Mesenchymal stem cell (in vitro differentiated cells and primary cell): ENCODE results near the gene DBF4B.

Source experiments
- DNase-seq: peaks from one replicate; pipeline ENCODE4 v3.0.0-alpha.2; 2013
- H2AFZ ChIP-seq: one replicate; pipeline ENCODE4 v1.6.1; 2013; ENCODE audit warnings: low read depth, mild to moderate bottlenecking, control low read depth, inconsistent platforms, low read length, moderate library complexity
- H2AK5ac ChIP-seq: 2 replicates; pipeline ENCODE4 v1.6.1; 2013; ENCODE audit warnings: low read length, moderate library complexity, mild to moderate bottlenecking, inconsistent platforms; ENCODE audit not compliant: severe bottlenecking
- H2BK120ac ChIP-seq: one replicate; pipeline ENCODE4 v1.6.1; 2013; ENCODE audit warnings: low read depth, mild to moderate bottlenecking, inconsistent platforms, low read length, moderate library complexity
- H2BK12ac ChIP-seq, 2 experiments: one replicate each; pipeline ENCODE4 v1.6.1; 2013; ENCODE audit warnings: inconsistent platforms in 2 of 2, low read length in 2 of 2, mild to moderate bottlenecking in 2 of 2, moderate library complexity in 2 of 2, control low read depth in 1 of 2
- H2BK15ac ChIP-seq: one replicate; pipeline ENCODE4 v1.6.1; 2013; ENCODE audit warnings: mild to moderate bottlenecking, low read depth, inconsistent platforms; ENCODE audit not compliant: poor library complexity, severe bottlenecking
- H2BK5ac ChIP-seq: 2 replicates; pipeline ENCODE4 v1.6.1; 2013; ENCODE audit warnings: low read depth, mild to moderate bottlenecking, low read length, control low read depth, inconsistent platforms; ENCODE audit not compliant: poor library complexity, severe bottlenecking
- H3K14ac ChIP-seq, 2 experiments: one replicate each; pipeline ENCODE4 v1.6.1; 2013; ENCODE audit warnings: inconsistent platforms in 2 of 2, low read length in 2 of 2, control low read depth in 1 of 2, mild to moderate bottlenecking in 1 of 2, moderate library complexity in 1 of 2
- H3K18ac ChIP-seq, 2 experiments: one replicate each; pipeline ENCODE4 v1.6.1; 2013; ENCODE audit warnings: inconsistent platforms in 2 of 2, low read length in 2 of 2, control low read depth in 1 of 2, low read depth in 1 of 2, mild to moderate bottlenecking in 1 of 2
- H3K23ac ChIP-seq, 2 experiments: one replicate each; pipeline ENCODE4 v1.6.1; 2013; ENCODE audit warnings: inconsistent platforms in 2 of 2, low read length in 2 of 2, mild to moderate bottlenecking in 2 of 2, moderate library complexity in 2 of 2, control low read depth in 1 of 2
- H3K27ac ChIP-seq: 2 replicates; pipeline ENCODE4 v1.5.1; 2013; ENCODE audit warnings: mild to moderate bottlenecking, moderate library complexity, low read length, control low read depth, inconsistent platforms; ENCODE audit not compliant: poor library complexity, severe bottlenecking
- H3K27me3 ChIP-seq, 2 experiments: 2 replicates each; pipeline versions ENCODE4 v1.6.1 to v1.7.0; 2013; ENCODE audit warnings: low read length in 2 of 2, mild to moderate bottlenecking in 2 of 2, moderate library complexity in 2 of 2, control low read depth in 1 of 2, inconsistent platforms in 1 of 2; ENCODE audit not compliant: control insufficient read depth in 1 of 2, insufficient read depth in 1 of 2
- H3K36me3 ChIP-seq, 2 experiments: 2 replicates each; pipeline versions ENCODE4 v1.6.1 to v1.7.0; 2013; ENCODE audit warnings: low read length in 2 of 2, control low read depth in 1 of 2, inconsistent platforms in 1 of 2, low read depth in 1 of 2, mild to moderate bottlenecking in 1 of 2; ENCODE audit not compliant: insufficient read depth in 2 of 2, control insufficient read depth in 1 of 2
- H3K4ac ChIP-seq, 2 experiments: one replicate each; pipeline ENCODE4 v1.6.1; 2013; ENCODE audit warnings: inconsistent platforms in 2 of 2, low read length in 2 of 2, mild to moderate bottlenecking in 2 of 2, moderate library complexity in 2 of 2, control low read depth in 1 of 2, low read depth in 1 of 2
- H3K4me1 ChIP-seq: 2 replicates; pipeline ENCODE4 v1.6.1; 2013; ENCODE audit warnings: low read depth, low read length, control low read depth; ENCODE audit not compliant: control insufficient read depth, insufficient read depth
- H3K4me2 ChIP-seq: 2 replicates; pipeline ENCODE4 v1.6.1; 2013; ENCODE audit warnings: low read length, mild to moderate bottlenecking, inconsistent platforms; ENCODE audit not compliant: poor library complexity, severe bottlenecking
- H3K4me3 ChIP-seq, 2 experiments: 2 replicates each; pipeline versions ENCODE4 v1.5.1 to v1.7.0; 2013; ENCODE audit warnings: low read length in 2 of 2, mild to moderate bottlenecking in 2 of 2, control low read depth in 1 of 2, low read depth in 1 of 2; ENCODE audit not compliant: insufficient read depth in 1 of 2
- H3K79me1 ChIP-seq: replicated peaks from 2 replicates; pipeline ENCODE4 v1.6.1; 2013; ENCODE audit warnings: mild to moderate bottlenecking, control low read depth, low read length, inconsistent platforms; ENCODE audit not compliant: poor library complexity, severe bottlenecking
- H3K9ac ChIP-seq: 2 replicates; pipeline ENCODE4 v1.7.0; 2013; ENCODE audit warnings: mild to moderate bottlenecking, low read length, moderate library complexity
- H3K9me3 ChIP-seq: 2 replicates; pipeline ENCODE4 v1.7.0; 2013; ENCODE audit warnings: mild to moderate bottlenecking, low read length; ENCODE audit not compliant: control insufficient read depth
- H4K8ac ChIP-seq: one replicate; pipeline ENCODE4 v1.6.1; 2013; ENCODE audit warnings: inconsistent platforms, mild to moderate bottlenecking, low read length, moderate library complexity
- H4K91ac ChIP-seq: one replicate; pipeline ENCODE4 v1.6.1; 2013; ENCODE audit warnings: mild to moderate bottlenecking, low read length, inconsistent platforms
- WGBS: methylation state at CpG from one replicate; pipeline ENCODE4 v1.1.7; 2013; ENCODE audit warnings: mixed read lengths; 5-methylcytosine and 5-hydroxymethylcytosine counted together

DBF4B gene

DNA sequence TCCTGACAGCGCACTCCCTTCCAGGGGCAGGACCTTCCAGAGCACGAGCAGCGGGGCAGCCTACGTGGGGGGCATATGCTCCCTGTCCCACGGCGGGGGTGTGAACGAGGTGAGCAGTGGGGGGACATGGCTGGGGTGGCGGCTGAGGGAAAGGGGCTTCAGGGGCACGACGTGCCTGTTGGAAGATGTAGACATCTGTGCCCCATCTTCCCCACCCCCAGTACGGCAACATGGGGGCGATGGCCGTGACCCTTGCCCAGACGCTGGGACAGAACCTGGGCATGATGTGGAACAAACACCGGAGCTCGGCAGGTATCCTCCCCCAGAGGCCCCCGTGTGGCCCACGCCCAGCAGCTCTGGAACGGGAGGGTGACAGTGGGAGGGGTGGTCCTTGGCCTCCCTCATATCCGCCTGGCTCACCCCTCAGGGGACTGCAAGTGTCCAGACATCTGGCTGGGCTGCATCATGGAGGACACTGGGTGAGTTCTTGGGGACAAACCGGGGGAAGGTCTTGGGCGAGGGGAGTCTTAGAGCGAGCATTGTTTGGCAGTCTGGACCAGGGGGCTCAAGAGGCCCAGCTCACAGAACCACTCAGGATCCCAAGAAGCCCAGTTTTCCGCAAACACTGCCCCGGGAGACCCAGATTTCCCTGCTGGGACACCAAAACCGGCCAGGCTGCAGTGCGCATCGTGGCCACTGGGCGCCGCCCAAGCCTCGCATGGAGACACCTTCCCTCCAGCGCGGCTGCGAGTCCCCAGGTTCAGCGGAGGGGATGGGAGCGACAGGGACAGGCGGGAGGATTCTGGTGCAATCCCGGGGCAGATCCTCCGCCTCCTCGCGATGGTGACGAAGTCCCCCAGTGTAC is 66.0 kb downstream of the DBF4B start:
- Histone ChIP-seq H3K14ac (peak overlapping the region in 1 of 2 experiments; percentile 19), H4K8ac (no peak overlapping the region), H2BK15ac (no peak overlapping the region), H2BK120ac (no peak overlapping the region), H3K4me1 (peaks cover 32% of the 10 kb centered on the region), H3K36me3 (peaks cover 0 to 7% of the 10 kb centered on the region in 2 experiments), H3K27ac (no peak overlapping the region), H2BK12ac (no peak overlapping the region), H2BK5ac (no peak overlapping the region), H2AFZ (peak overlapping the region; percentile 67), H3K4ac (no peak overlapping the region), H3K18ac (no peak overlapping the region), H3K9ac (peak overlapping the region; percentile 18), H3K79me1 (no peaks in the 10 kb centered on the region), H3K27me3 (peaks cover 4 to 44% of the 10 kb centered on the region in 2 experiments), H3K9me3 (no peaks in the 10 kb centered on the region), H3K23ac (peak overlapping the region in 1 of 2 experiments; percentile 42), H3K4me3 (peak overlapping the region; percentile 62 to 82), H2AK5ac (no peak overlapping the region), H4K91ac (no peak overlapping the region), H3K4me2 (peak overlapping the region; percentile 98)
- DNase-seq = peak; percentile 80
- 43% methylated on average over 32 of the region's 42 CpGs for WGBS

GRCh38 chr17:44775136-44775837 is 66.8 kb downstream of the DBF4B start:
- Histone ChIP-seq H2BK120ac (no peak overlapping the region), H3K27me3 (peaks cover 4 to 40% of the 10 kb centered on the region in 2 experiments), H3K79me1 (no peaks in the 10 kb centered on the region), H2BK15ac (no peak overlapping the region), H2AK5ac (no peak overlapping the region), H3K4me2 (peak overlapping the region; percentile 98), H2BK12ac (no peak overlapping the region), H3K14ac (peak overlapping the region in 1 of 2 experiments; percentile 19), H3K18ac (peak overlapping the region in 1 of 2 experiments; percentile 37), H3K4ac (no peak overlapping the region), H3K9me3 (no peaks in the 10 kb centered on the region), H3K27ac (no peak overlapping the region), H3K4me1 (peaks cover 32% of the 10 kb centered on the region), H3K36me3 (peaks cover 0 to 5% of the 10 kb centered on the region in 2 experiments), H4K91ac (no peak overlapping the region), H2AFZ (peak overlapping the region; percentile 90), H3K4me3 (peak overlapping the region; percentile 62 to 82), H3K23ac (peak overlapping the region in 1 of 2 experiments; percentile 42), H4K8ac (no peak overlapping the region), H3K9ac (peak overlapping the region; percentile 18), H2BK5ac (no peak overlapping the region)
- peak; percentile 98 for DNase-seq
- WGBS = 2% methylated on average over 45 of the region's 50 CpGs

- peak overlapping the region; percentile 48 for H4K8ac ChIP-seq
- H3K14ac ChIP-seq = no peak overlapping the region
- H2AK5ac ChIP-seq = no peak overlapping the region
- peak overlapping the region; percentile 56 to 82 for H3K4me3 ChIP-seq
- no peaks in the 10 kb centered on the region for H3K79me1 ChIP-seq
- H3K36me3 ChIP-seq = peaks cover 0 to 5% of the 10 kb centered on the region in 2 experiments
- H2BK5ac ChIP-seq = no peak overlapping the region
- peak overlapping the region; percentile 7 to 87 for H3K18ac ChIP-seq
- no peak overlapping the region for H3K23ac ChIP-seq
- H3K27ac ChIP-seq = no peak overlapping the region
- no peak overlapping the region for H2BK12ac ChIP-seq
- H2BK15ac ChIP-seq = peak overlapping the region; percentile 36
- H3K27me3 ChIP-seq = peaks cover 4 to 36% of the 10 kb centered on the region in 2 experiments
- peak overlapping the region; percentile 92 for H3K4me2 ChIP-seq
- H3K4me1 ChIP-seq = peaks cover 30% of the 10 kb centered on the region
- H3K4ac ChIP-seq = no peak overlapping the region
- no peak overlapping the region for H2AFZ ChIP-seq
- H3K9ac ChIP-seq = peak overlapping the region; percentile 78
- 16% methylated on average over 41 of the region's 43 CpGs for WGBS
- no peaks in the 10 kb centered on the region for H3K9me3 ChIP-seq
- H2BK120ac ChIP-seq = no peak overlapping the region
- DNase-seq = no peak
- H4K91ac ChIP-seq = no peak overlapping the region
Observed at GRCh38 chr17:44775838-44776621, 67.6 kb downstream of the DBF4B start.
